Right hindlimb (tissue), 1 donor: ENCODE measurements around the gene SECISBP2.
"Not testable (repeated sequence)": the region's sequence is repeated elsewhere in the genome, so short reads cannot be mapped to it uniquely, and the experiment has no call there.

Experiments used
- DNase-seq: peaks from one replicate; pipeline ENCODE4 v3.0.0-alpha.2; 2018

Gene SECISBP2

GRCh38 chr9:89309608-89310474 lies 8.5 kb upstream of the SECISBP2 start:
- DNase-seq = no peak

GRCh38 chr9:89310475-89311345 lies 7.6 kb upstream of the SECISBP2 start, which contains the start of gene CKS2:
CKS2 (plus strand) TSS chr9:89311195; CDS start chr9:89311293, 98 bp downstream.
- peak; percentile 100 for DNase-seq

GRCh38 chr9:89311346-89312221 lies 6.7 kb upstream of the SECISBP2 start:
- no peak for DNase-seq

- no peak for DNase-seq
These were observed 6.1 kb upstream of the SECISBP2 start for GRCh38 chr9:89312222-89312571.

- no peak for DNase-seq
These were observed 4.5 kb upstream of the SECISBP2 start for GRCh38 chr9:89313842-89314241.

- DNase-seq = no peak
These were observed 3.3 kb upstream of the SECISBP2 start for GRCh38 chr9:89314955-89315354.

GRCh38 chr9:89315482-89315881 lies 2.8 kb upstream of the SECISBP2 start:
- no peak for DNase-seq

GRCh38 chr9:89317282-89317681 lies 1.0 kb upstream of the SECISBP2 start:
- no peak for DNase-seq

GRCh38 chr9:89319015-89319905 lies 960 bp downstream of the SECISBP2 start:
- DNase-seq = no peak

GRCh38 chr9:89323390-89323789 lies 5.1 kb downstream of the SECISBP2 start:
- DNase-seq = no peak

GRCh38 chr9:89325733-89326132 lies 7.4 kb downstream of the SECISBP2 start:
- no peak for DNase-seq

- no peak for DNase-seq
These were observed 9.8 kb downstream of the SECISBP2 start for GRCh38 chr9:89328064-89328463.

- DNase-seq = no peak
These were observed 11.6 kb downstream of the SECISBP2 start for GRCh38 chr9:89329917-89330316.

- DNase-seq = no peak
These were observed 12.2 kb downstream of the SECISBP2 start for GRCh38 chr9:89330513-89330912.

- no peak for DNase-seq
These were observed 21.5 kb downstream of the SECISBP2 start for GRCh38 chr9:89339807-89340206.

GRCh38 chr9:89340332-89340731 lies 22.0 kb downstream of the SECISBP2 start:
- no peak for DNase-seq

GRCh38 chr9:89342213-89342612 lies 23.9 kb downstream of the SECISBP2 start:
- no peak for DNase-seq

- DNase-seq = no peak
These were observed 24.6 kb downstream of the SECISBP2 start for GRCh38 chr9:89342948-89343347.

- not testable (repeated sequence) for DNase-seq
These were observed 25.5 kb downstream of the SECISBP2 start for GRCh38 chr9:89343812-89344211.

- DNase-seq = no peak
These were observed 27.2 kb downstream of the SECISBP2 start for GRCh38 chr9:89345476-89345875.

- no peak for DNase-seq
These were observed 28.4 kb downstream of the SECISBP2 start for GRCh38 chr9:89346696-89347095.

GRCh38 chr9:89347651-89348050 lies 29.4 kb downstream of the SECISBP2 start:
- no peak for DNase-seq
